ENCODE data around the gene SHANK3. TPM values are rescaled to one million over a fixed set of nuclear protein-coding genes. Genes with fewer than 3 reads are reported as not detected.

The SHANK3 gene
- total and polyA plus RNA-seq, 2 of the 8 experiments (the other 6 are each of a cell fraction or from before 2014, with no cell fraction given) = 1.5 to 6.0 TPM

- peak; percentile 70 to 80 (median 74) for TF ChIP-seq CTCF (IDR thresholded peaks at IDR 0.05; ENCODE audit: control extremely low read depth in 1 of 3, insufficient read depth in 1 of 3, low read depth in 1 of 3, low read length in 3 of 3)
- no peak for TF ChIP-seq CEBPB (IDR thresholded peaks at IDR 0.05; ENCODE audit: low read depth, low read length)
- TF ChIP-seq RAD21 (IDR thresholded peaks at IDR 0.05 in 1 of 2, conservative IDR thresholded peaks at IDR 0.05 in 1 of 2; ENCODE audit: low read depth in 2 of 2, low read length in 2 of 2) = peak; percentile 74 to 76
- TF ChIP-seq ASH2L (IDR thresholded peaks at IDR 0.05; ENCODE audit: low read length) = no peak
- TF ChIP-seq SAP30 (IDR thresholded peaks at IDR 0.05; ENCODE audit: insufficient read depth, insufficient replicate concordance, low read length) = no peak
- no peak for TF ChIP-seq RBBP5 (IDR thresholded peaks at IDR 0.05; ENCODE audit: borderline replicate concordance, low read depth, low read length)
- no peak for TF ChIP-seq JUND (IDR thresholded peaks at IDR 0.05; ENCODE audit: low read length)
- no peak for TF ChIP-seq TAF1 (IDR thresholded peaks at IDR 0.05; ENCODE audit: low read depth, low read length)
Observed at GRCh38 chr22:50699756-50700386, 27.2 kb downstream of the SHANK3 start (continued).
